HG03469 (cell line): Measurements from ENCODE around the gene HMCN1.

Experiments used
- ATAC-seq: cut with Tn5 transposase; IDR thresholded peaks from one replicate; pipeline ENCODE4 v1.9.1; 2021; ENCODE audit warnings: mild to moderate bottlenecking, moderate library complexity, moderate number of reproducible peaks; ENCODE audit not compliant: unreplicated experiment

Gene HMCN1

DNA sequence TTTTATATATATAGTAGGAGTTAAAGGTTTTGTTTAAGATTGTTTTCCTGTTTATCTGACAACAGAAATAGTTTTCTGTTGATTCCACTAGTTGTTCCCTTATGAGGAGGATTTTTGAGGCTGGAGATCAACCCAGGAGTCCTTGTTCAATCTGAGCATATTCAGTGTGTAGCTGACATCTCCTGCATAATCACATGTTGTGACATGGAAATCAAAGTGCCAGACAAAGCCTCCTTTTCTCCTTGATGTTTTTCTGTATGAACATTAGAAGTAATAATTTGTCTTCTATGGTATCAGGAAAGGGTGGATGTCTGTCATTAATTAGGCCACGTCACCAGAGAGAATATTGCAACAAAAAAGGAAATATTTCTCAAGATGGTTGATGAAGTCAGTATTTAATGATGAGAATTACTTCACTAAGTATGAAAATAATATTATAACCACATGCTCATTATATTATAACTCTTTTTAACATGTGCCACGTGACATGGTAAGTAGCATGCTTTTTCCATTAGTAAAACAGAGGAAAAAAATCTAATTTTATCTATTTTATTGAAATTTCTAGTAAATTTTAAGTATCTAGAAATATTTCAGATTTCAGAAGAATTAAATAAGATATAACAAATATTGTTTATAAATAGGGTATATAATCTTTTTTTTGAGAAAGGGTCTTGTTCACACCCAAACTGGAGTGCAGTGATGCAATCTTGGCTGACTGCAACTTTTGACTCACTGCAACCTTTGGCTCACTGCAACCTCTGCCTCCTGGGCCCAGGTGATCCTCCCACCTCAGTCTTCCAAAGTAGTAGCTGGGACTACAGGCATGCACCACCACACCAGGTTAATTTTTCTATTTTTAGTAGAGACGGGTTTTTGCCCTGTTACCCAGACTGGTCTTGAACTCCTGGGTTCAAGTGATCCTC, 223.5 kb downstream of the HMCN1 start:
- ATAC-seq: no peak

GRCh38 chr1:185960422-185961321, 226.5 kb downstream of the HMCN1 start:
- ATAC-seq: no peak

DNA sequence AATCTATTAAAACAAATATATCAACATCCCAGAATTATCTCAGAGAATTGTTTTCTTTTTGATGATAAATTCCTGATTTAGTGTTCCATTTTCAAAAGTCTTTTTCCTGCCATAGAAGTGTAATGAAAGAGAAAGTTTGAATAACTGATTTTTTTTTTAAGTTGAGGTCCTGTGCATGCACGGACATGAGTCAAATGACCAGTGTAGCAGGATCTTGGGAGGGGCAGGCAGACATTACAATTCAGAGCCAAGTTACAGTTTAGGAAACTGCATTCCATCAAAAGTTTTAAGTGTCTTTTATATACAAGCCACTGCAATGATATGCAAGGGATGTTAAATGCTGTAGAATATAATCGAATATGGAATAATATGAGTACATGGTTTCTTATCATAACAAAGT, 227.5 kb downstream of the HMCN1 start:
- ATAC-seq: no peak

- ATAC-seq: no peak
These were observed 230.8 kb downstream of the HMCN1 start for GRCh38 chr1:185964946-185965345.

GRCh38 chr1:185965870-185966269, 231.7 kb downstream of the HMCN1 start:
- no peak for ATAC-seq

DNA sequence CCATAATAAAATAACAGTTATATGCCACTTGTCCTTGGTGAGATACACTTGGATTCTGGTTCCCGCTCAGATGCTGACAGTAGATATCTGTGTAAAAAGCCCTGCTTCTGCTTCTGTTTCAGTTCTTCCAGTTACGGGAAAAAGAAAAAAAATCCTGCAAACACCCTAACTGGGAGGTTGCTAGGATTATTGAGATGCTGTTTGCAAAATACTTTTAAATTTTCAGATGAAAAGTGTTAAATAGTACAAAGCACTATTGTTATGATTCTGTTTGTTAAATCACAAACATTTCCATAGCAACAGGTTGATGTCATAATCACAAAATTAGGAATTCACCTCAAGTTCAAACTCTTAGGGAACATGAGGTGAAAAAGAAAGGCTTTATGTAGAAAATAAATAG, 232.3 kb downstream of the HMCN1 start:
- ATAC-seq: no peak

- no peak for ATAC-seq
These were observed 234.8 kb downstream of the HMCN1 start for GRCh38 chr1:185969028-185969427.

GRCh38 chr1:185969524-185969991, 235.4 kb downstream of the HMCN1 start:
- ATAC-seq: no peak

GRCh38 chr1:185971688-185972087, 237.5 kb downstream of the HMCN1 start:
- no peak for ATAC-seq

- ATAC-seq: no peak
These were observed 238.1 kb downstream of the HMCN1 start for GRCh38 chr1:185972096-185972850.

DNA sequence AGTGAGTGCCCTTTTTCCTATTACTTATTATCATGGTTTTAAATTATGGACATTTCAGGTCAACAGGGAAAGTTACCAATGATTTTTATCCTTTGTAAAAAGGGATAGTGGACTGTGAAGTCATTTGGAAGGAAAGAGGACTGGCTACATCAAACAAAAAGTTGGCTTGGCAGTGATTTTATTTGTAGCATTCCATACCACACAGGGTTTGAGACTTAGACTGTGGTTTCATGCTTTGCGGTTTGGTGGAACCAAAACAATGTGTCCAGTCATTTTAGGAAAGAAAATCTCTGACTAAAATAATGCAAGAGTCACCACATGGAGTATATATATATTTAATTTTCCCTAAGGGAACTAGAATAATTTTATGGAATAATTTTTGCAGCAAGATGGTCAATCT, 239.5 kb downstream of the HMCN1 start:
- ATAC-seq: no peak

- ATAC-seq: no peak
These were observed 240.4 kb downstream of the HMCN1 start for GRCh38 chr1:185974367-185975170.

DNA sequence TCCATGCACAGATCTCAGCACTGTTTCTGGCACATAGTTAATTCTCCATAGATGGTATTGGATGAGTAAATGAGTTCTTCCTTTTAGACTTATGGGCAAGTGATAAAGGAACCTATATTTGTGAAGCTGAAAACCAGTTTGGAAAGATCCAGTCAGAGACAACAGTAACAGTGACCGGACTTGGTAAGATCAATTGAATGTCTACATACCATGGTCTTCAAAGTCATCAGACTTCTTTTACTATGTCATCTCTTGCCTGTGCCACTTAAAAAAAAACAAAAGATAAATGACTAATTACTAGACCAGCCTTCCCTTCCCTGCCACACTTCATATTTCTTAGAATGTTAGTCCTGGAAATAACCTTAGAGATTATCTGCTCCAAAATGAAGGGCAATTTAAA, 246.7 kb downstream of the HMCN1 start:
- ATAC-seq: no peak

GRCh38 chr1:185984113-185984836, 250.1 kb downstream of the HMCN1 start:
- no peak for ATAC-seq

DNA sequence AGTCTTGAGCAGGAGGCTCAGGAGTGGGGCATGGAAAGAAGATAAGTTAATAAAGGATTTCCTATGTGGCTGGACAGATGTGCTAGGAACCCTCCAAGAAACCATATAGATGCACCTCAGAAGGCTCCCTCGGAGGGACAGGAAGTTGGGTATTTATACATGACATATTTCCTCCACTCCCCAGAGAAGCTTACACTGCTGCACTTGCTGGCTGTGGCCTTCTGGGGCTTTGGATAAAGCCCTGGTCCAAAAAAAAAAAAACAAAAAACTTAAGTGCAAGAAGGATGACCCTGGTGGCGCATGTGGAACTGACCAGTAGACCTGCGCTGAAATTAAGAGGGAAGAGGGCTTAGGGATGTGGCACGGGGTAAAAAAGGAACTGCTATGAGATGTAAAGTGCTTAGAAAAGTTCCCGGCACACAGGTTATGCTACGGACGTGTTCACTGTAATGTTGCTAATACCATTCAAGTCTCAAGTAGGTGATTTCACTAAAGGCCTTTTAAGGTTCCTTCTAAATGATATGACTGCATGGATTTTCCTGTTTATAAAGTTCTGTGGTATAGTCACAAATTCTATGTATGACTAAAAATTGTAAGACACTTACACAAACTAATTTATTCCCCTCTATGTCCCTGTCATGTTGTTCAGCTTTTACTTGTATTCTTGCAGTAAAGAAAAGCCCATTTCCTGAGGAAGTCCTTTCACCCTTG, 253.6 kb downstream of the HMCN1 start:
- ATAC-seq: no peak

GRCh38 chr1:185990565-185990964, 256.4 kb downstream of the HMCN1 start:
- ATAC-seq: no peak

GRCh38 chr1:185991266-185991665, 257.1 kb downstream of the HMCN1 start:
- ATAC-seq: no peak

DNA sequence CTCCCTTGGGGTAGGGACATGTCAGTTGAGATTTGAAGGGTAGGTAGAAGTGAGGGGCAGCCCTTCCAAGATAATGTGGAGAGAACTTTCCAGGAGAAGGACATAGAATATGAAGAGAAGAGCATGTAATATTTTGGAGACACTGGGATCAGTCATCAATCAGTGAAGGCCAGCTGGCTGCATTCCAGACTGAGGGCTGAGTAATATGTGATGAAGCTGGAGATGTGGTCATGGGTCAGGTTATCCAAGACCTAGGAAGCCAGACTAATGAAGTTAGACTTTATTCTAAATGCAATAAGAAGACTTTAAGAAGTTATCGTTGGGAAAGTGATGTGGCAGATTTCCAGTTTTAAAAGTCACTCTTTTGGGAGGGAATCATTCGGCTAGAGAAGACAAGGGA, 262.0 kb downstream of the HMCN1 start:
- no peak for ATAC-seq

DNA sequence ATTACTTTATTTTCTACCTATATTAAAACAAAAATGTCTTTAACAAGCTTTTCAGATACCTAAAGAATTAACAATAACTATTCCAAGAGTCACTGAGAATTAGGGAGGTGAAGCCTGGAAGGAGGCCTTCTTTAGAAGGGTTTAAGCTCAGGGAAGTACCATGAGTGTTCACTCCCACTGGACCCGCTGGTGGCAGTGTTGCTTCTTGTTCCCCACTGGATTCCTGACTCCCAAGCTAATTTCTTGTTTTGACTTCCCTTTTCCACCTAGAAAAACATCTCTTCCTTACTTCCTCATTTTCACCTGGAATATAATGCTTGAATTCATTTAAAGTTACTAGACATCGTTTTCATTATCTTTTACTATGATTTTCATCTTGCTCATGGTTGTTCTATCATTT, 264.2 kb downstream of the HMCN1 start:
- no peak for ATAC-seq
